ENCODE results near the gene RNF152. TPM values are rescaled to one million over a fixed set of nuclear protein-coding genes. Genes with fewer than 3 reads are reported as not detected.

The RNF152 gene
- total and polyA plus RNA-seq, 2 of the 13 experiments (the other 11 are each of a cell fraction or from before 2014, with no cell fraction given), result 0.04 TPM; not detected in 1

- 52% methylated on average over 9 of the region's 9 CpGs for WGBS (ENCODE audit: low lambda C conversion rate)
- H3K4me1 ChIP-seq (ENCODE audit: insufficient read depth, low read length), result no peaks in the 10 kb centered on the region
- ATAC-seq (no peak), DNase-seq (ENCODE audit: low spot score) (no peak), FAIRE-seq (no peak)
- TF ChIP-seq IRF9 (CRISPR knock-in tag; IDR thresholded peaks at IDR 0.05; ENCODE audit: borderline replicate concordance) (no peak), ZNF205 (CRISPR knock-in tag; IDR thresholded peaks at IDR 0.05) (no peak), ZNF768 (CRISPR knock-in tag; IDR thresholded peaks at IDR 0.05) (no peak), ZNF33A (CRISPR knock-in tag; IDR thresholded peaks at IDR 0.05; ENCODE audit: borderline replicate concordance) (no peak), SRY (CRISPR knock-in tag; IDR thresholded peaks at IDR 0.05) (no peak), TAF15 (IDR thresholded peaks at IDR 0.05; ENCODE audit: low read depth, low read length, poor library complexity, severe bottlenecking) (no peak), HMG20B (CRISPR knock-in tag; conservative IDR thresholded peaks at IDR 0.05) (no peak), AHR (CRISPR knock-in tag; IDR thresholded peaks at IDR 0.05) (no peak), NFRKB (IDR thresholded peaks at IDR 0.05) (no peak), AKNA (CRISPR knock-in tag; IDR thresholded peaks at IDR 0.05; ENCODE audit: borderline replicate concordance) (no peak), IKZF1 (IDR thresholded peaks at IDR 0.05) (no peak)
- no peak overlapping the region for H3K9ac ChIP-seq (ENCODE audit: insufficient read depth, low read depth, low read length)
- no peak overlapping the region for H3K4me3 ChIP-seq (replicated peaks in 1 of 3; ENCODE audit: insufficient read depth in 1 of 3, low read depth in 2 of 3, low read length in 3 of 3)
- H3K36me3 ChIP-seq (replicated peaks in 1 of 2; ENCODE audit: control insufficient read depth in 1 of 2, insufficient read depth in 2 of 2, low read length in 2 of 2), result no peaks in the 10 kb centered on the region
- H2AFZ ChIP-seq (ENCODE audit: low read length), result no peak overlapping the region
- no peaks in the 10 kb centered on the region for H3K79me2 ChIP-seq (ENCODE audit: insufficient read depth, low read length)
- intact Hi-C loops (cut with micrococcal nuclease; ENCODE audit: unreplicated experiment), result no loop called here
- H4K20me1 ChIP-seq (ENCODE audit: insufficient read depth, low read length), result no peaks in the 10 kb centered on the region
- no peaks in the 10 kb centered on the region for H3K27me3 ChIP-seq (ENCODE audit: control insufficient read depth in 1 of 2, insufficient read depth in 2 of 2, low read length in 2 of 2)
- ChIA-PET POLR2A (no interaction called here), CTCF (ENCODE audit: low intra/inter-chr PET ratio, low total read pairs) (no interaction called here)
- in situ Hi-C loops (cut with HindIII; ENCODE audit: extremely low pct_ligation_motif_present, low pct_unique_long_range_greater_than_20kb), result no loop called here
- BruUV-seq (replicated peaks), result no TSS peak
- no peaks in the 10 kb centered on the region for H3K9me3 ChIP-seq (ENCODE audit: low read length)
- H3K4me2 ChIP-seq (ENCODE audit: low read depth, low read length), result no peak overlapping the region
- H3K27ac ChIP-seq (ENCODE audit: extremely low read length, insufficient read depth, low read length), result no peak overlapping the region
These were observed 33.7 kb downstream of the RNF152 start for GRCh38 chr18:61859113-61859512.
